Smooth muscle cell of the brain vasculature (primary cell): ENCODE results near the gene EYS.

Experiments
- DNase-seq: peaks from one replicate; pipeline ENCODE4 v3.0.0-alpha.2; 2012; ENCODE audit warnings: low read depth, low spot score

The EYS gene

GRCh38 chr6:64622944-64623343 lies 1084.1 kb downstream of the EYS start:
- DNase-seq: no peak

- no peak for DNase-seq
These were observed 1104.0 kb downstream of the EYS start for GRCh38 chr6:64602993-64603392.

- DNase-seq: no peak
These were observed 1115.4 kb downstream of the EYS start for GRCh38 chr6:64591676-64592036.

GRCh38 chr6:64590965-64591675 lies 1115.9 kb downstream of the EYS start:
- DNase-seq: no peak

- no peak for DNase-seq
These were observed 1117.1 kb downstream of the EYS start for GRCh38 chr6:64589961-64590360.

- no peak for DNase-seq
These were observed 1126.7 kb downstream of the EYS start for GRCh38 chr6:64580346-64580745.

- DNase-seq: no peak
These were observed 1153.7 kb downstream of the EYS start for GRCh38 chr6:64553249-64553786.

GRCh38 chr6:64547594-64548268 lies 1159.3 kb downstream of the EYS start:
- no peak for DNase-seq

- no peak for DNase-seq
These were observed 1167.1 kb downstream of the EYS start for GRCh38 chr6:64539917-64540316.

GRCh38 chr6:64538722-64539121 lies 1168.3 kb downstream of the EYS start:
- DNase-seq: no peak

GRCh38 chr6:64527899-64528298 lies 1179.1 kb downstream of the EYS start:
- DNase-seq: no peak

GRCh38 chr6:64522859-64523258 lies 1184.2 kb downstream of the EYS start:
- DNase-seq: no peak

- peak; percentile 23 for DNase-seq
These were observed 1187.0 kb downstream of the EYS start for GRCh38 chr6:64520050-64520449.

GRCh38 chr6:64516393-64516792 lies 1190.6 kb downstream of the EYS start:
- DNase-seq: no peak

GRCh38 chr6:64507661-64508060 lies 1199.4 kb downstream of the EYS start:
- no peak for DNase-seq

- DNase-seq: no peak
These were observed 1201.7 kb downstream of the EYS start for GRCh38 chr6:64505312-64505711.

- no peak for DNase-seq
These were observed 1202.5 kb downstream of the EYS start for GRCh38 chr6:64504503-64504902.

- DNase-seq: no peak
These were observed 1204.2 kb downstream of the EYS start for GRCh38 chr6:64502801-64503200.

- DNase-seq: no peak
These were observed 1209.4 kb downstream of the EYS start for GRCh38 chr6:64497634-64498033.

- no peak for DNase-seq
These were observed 1217.3 kb downstream of the EYS start for GRCh38 chr6:64489763-64490162.

GRCh38 chr6:64486578-64487351 lies 1220.3 kb downstream of the EYS start:
- no peak for DNase-seq

- no peak for DNase-seq
These were observed 1223.0 kb downstream of the EYS start for GRCh38 chr6:64483956-64484499.
